ENCODE results near the gene GLI1.

DNA sequence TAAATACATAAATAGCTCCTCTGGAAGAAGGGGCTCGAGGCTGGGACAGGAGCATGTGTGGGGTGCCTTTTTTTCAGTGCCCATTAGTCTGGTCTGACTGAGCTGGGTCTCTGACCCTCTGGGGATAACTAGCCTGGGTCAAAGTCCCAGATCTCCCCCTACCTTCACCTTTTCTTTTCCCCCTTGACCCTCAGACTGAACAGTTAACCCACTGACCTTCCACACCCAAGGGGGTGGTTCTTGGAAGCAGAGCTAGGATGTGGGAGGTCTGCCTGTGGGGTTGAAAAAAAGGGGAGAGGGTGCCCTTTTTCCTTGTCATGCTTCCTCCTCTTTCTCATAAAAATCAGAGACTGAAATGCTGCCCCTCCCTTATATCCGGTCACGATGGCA lies 925 bp upstream of the GLI1 start:
- TF ChIP-seq, protein P1, sequence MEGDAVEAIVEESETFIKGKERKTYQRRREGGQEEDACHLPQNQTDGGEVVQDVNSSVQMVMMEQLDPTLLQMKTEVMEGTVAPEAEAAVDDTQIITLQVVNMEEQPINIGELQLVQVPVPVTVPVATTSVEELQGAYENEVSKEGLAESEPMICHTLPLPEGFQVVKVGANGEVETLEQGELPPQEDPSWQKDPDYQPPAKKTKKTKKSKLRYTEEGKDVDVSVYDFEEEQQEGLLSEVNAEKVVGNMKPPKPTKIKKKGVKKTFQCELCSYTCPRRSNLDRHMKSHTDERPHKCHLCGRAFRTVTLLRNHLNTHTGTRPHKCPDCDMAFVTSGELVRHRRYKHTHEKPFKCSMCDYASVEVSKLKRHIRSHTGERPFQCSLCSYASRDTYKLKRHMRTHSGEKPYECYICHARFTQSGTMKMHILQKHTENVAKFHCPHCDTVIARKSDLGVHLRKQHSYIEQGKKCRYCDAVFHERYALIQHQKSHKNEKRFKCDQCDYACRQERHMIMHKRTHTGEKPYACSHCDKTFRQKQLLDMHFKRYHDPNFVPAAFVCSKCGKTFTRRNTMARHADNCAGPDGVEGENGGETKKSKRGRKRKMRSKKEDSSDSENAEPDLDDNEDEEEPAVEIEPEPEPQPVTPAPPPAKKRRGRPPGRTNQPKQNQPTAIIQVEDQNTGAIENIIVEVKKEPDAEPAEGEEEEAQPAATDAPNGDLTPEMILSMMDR (IDR thresholded peaks at IDR 0.05 in 8 of 11, conservative IDR thresholded peaks at IDR 0.05 in 3 of 11), result no peak
- TF ChIP-seq POLR2A (IDR thresholded peaks at IDR 0.05) (peak in 1 of 3 donors; percentile 19), POLR2AphosphoS5 (IDR thresholded peaks at IDR 0.05) (no peak)
